GM19238 (cell line): ENCODE data around the gene KCNE1.
"Not testable (repeated sequence)": the region's sequence is repeated elsewhere in the genome, so short reads cannot be mapped to it uniquely, and the experiment has no call there.

ENCODE experiments used
- DNase-seq: peaks from one replicate; pipeline ENCODE4 v3.0.0; 2011; ENCODE audit warnings: low spot score; ENCODE audit not compliant: insufficient read length

KCNE1 gene

DNA sequence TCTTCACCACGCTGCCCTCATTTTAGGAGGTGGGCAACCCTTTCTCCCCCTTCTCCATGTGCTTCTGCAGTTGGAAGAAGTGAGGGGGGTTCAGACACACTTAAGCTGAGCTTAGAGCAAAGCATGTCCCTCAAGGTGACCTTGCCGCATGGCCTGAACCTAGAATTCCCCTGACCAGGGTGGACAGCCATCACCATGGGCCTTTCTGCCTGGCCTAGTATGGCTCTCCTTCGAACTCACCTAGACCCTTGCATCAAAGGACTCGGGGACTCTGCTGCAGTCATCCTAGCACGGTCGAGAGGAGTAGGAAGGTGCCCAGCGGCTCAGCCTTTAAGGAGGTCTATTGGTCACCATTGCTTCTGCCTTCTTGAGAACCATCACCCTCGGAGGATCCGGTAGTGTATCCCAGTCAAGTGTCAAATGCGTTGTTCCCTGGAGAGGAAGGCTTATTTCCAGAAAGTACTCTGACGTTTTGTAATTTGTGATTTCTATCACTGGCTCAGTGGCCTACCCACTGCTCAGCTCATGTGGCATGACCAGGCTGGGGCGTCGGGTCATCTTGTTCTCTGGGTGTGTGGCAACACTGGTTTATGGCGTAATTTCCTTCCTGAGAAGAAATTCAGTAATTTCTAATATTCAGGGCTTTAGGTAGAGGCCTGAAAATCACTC, at the start of gene KCNE1:
Gene KCNE1, minus strand, starts transcription at position 424 of the 669 bp plus-strand sequence. CDS start 62,576 bp downstream, outside the sequence.
- no peak for DNase-seq

DNA sequence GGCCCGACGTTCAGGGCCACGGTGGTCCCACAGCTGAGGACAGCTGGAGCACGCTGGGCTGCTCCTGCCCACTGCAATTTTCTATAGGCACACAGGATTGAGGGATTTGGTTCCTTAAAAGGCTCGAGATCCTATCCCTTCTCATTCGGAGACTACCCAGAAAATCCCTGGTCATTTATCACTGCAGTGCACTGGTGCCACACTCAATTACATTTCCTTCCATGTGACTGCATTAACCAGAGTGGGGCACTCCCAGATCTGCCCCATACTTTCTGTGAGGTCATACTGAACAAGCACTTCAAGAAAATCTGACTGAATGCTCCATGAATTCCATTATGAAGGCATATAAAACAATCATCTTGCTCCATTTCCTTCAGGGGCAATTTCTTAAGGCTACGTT, 49.8 kb upstream of the KCNE1 start:
- no peak for DNase-seq

DNA sequence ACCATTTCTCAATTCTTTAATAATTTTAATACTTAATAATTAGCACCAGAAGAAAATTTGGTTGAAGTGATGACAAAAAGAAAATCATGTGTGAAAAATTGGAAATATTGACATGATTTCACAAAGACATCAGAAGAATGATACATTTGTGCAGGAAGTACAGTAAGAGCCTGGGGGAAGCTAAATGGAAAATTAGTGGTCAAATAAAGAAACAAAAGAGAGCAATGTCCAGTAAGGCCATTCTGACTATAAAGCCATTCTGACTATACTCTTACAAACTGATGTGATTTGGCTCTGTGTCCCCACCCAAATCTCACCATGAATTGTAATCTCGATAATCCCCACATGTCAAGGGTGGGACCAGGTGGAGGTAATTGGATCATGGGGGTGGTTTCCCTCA, 48.6 kb upstream of the KCNE1 start:
- no peak for DNase-seq

DNA sequence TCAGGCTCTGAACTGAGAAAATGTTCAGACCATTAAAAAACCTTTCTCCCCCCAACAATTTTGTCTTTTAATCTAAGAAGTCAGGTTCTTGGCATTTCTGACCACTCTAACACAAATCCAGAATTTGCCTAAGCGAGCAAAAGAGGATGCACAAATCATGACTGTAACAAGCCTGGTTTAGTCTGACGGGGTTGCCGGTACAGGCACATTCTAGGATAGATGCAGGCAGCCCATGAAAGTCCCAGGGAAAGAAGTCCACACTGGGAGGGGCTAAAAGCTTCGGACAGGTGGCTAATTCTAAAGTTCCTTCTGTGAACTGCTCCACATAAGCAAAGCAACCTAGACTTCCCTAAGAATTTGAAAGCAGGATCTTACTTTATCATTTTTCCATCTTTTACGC, 48.0 kb upstream of the KCNE1 start:
- DNase-seq, result no peak

DNA sequence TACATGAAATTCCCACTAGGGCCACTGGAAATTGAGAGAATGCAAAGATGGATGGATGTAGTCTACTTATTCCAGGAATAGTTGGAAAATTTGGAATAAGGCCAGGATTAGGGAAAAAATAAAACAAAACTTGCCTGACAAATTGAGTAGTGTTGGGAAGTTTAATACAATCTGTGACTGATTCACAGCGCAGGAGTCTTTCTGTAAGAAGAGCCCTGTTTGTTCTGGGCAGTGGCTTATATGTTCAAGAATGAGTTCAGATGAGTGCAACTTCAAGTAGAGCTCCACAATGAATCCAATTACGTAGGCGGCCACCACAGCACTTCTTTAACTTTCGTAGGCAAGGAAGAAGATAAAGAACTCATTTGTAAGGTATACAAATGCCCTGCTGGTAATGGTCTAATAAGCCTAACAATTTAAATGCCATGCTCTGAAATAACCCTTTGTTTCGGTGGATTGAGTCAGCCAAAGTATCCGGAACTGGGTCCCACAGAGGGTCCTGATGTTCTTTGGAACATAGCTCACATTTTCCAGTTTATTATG, 47.1 kb upstream of the KCNE1 start:
- no peak for DNase-seq

DNA sequence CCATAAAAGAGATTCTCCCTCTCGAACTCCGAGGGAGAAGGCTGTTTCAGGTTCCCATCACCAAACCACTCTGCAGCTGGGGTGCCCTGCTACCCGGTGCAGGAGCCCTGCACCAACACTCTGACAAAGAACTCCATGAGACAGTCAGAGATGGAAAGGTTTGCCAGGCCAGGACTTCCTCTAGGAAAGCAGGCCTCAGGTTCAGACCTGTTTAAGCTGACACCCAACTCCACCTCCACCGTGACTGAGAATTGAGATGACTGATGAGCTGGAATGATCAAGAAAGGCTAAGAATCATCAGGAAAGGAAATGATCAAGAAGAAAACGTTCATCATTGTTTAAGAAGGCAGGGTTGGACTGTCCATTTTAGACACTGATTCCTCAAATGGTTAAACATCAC, 46.2 kb upstream of the KCNE1 start:
- no peak for DNase-seq

DNA sequence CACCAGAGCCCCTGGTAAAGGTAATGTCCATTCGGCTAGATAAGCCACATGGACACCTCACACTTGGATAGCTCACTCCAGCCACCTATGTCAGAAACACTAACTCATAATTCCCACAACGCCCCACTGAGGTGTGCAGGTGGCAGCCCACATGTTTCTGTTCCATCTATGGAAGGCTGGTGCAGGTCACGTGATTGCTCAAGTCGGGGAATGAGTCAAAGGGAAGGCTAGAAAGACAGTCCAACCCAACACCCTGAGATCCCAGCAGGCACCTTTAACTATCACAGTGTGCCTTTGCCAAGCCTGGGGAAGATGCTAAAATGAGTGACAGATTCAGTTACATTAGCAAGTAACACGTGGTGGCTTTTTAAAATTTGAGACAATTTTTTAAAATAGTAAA, 45.3 kb upstream of the KCNE1 start:
- DNase-seq, result no peak

DNA sequence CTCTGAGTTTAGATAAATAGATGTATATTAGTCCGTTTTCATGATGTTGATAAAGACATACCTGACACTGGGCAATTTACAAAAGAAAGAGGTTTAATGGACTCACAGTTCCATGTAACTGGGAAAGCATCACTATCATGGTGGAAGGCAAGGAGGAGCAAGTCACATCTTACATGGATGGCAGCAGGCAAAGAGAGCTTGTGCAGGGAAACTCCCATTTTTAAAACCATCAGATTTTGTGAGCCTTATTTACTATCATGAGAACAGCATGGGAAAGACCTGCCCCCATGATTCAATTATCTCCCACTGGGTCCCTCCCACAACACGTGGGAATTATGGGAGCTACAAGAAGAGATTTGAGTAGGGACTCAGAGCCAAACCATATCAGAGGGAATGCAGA, 42.7 kb upstream of the KCNE1 start:
- DNase-seq, result not testable (repeated sequence)

DNA sequence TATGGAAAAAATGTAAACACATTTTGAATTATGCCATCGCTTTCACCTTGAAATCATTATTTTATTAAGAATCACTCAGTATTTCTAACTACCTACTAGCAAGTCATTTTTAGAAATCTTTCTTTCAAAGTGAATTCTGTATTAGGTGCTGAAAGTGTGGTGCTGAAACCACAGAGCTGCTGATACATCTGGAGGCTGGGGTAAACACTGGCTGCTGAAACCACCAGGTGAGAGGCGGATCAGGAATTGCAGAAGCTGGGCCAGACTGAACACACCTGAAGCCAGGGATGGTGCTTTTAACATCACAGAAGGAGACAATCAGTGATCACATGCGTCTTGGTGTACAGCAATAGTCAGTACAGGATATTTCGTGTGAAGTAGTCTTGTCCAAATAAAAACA, 42.2 kb upstream of the KCNE1 start:
- no peak for DNase-seq

DNA sequence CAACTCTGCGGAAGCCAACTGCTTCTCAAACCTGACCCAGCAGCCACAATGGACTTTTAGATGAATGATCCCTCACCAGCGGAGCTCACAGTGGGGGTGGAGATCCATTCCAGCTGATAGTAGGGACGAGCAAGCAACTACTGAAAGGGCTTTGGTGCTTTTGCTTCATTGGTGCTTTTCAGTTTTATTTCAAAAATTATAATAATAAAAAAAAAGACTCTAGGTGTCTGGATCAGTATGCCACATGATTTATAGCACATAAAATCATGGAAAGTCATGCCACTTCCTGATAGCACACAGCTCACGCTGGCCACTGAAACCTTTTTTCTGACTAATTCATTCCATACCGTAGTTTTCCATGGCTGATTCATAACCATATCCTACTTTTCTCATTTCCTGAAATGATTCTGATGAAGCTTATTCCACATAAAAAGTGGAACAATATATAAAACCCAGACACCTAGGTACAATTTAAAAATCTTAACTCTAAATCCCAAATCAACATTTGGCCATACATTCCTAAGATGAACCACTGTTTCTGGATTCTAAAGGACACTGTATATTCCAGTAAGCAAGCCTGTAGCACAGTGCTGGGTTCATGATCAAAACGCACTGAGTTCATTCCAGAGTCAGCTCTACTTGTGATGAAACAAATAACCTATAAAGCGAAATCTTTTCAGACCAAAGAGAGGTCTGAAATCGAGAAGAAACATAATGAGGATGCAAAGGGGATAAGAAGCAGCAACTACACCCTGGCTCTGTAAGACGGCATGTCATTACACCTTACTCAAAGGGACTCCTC, 41.3 kb upstream of the KCNE1 start:
- no peak for DNase-seq

DNA sequence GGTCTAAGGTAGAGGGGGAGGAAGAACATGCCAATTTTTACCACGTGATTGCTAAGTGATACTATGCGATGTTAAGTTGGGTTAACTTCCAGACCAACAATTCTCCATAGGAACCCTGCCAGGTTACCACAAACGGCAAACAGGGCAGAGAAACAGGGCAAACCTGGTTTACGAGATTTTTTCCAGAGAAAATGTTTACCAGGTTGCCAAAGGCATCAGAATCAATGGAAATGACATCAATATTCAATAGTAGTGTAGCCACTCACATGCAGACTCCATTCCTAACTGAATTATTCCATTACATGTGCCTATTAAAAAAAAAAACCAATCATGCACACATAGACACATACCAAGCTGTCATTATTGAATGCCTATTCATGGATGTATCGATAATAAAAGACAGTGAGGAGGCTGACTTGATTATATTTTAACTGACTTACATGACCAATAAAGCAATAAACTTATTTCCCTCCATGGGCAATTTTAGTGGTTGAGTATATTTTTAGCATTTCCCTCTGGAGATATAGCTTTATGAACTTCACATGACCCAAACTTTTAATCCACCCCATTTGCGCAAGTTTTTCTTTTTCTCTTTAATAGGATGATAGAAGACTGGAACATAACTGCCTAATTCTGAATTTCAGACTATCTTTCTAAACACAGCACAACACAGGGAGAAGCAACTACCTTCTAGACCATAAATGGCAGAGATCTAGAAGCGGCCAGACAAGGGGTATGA, 40.5 kb upstream of the KCNE1 start:
- no peak for DNase-seq

DNA sequence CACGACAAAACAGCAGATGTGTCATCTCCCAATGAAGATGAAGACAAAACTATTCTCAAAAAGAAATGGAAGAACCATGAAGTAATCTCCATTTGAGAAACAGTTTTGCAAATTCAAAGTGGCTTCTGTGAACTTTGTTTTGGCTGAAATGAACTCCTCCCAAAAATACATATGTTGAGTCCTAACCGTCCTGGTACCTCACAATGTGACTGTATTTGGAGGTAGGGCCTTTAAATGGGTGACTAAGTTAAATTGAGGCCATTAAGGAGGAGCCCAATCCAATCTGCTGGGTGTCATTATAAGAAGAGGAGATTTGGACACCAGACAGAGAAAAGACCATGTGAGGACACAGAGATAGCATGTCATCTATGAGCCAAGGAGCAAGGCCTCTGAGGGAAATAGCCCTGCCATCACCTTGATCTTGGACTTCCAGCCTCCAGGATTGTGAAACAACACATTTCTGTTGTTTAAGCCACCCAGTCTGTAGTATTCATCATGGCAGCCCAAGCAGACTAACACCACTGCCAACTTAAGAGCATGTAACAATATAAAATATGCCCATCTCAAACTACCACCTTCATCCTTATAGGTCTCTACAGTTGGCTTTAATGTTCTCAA, 38.3 kb upstream of the KCNE1 start:
- no peak for DNase-seq

DNA sequence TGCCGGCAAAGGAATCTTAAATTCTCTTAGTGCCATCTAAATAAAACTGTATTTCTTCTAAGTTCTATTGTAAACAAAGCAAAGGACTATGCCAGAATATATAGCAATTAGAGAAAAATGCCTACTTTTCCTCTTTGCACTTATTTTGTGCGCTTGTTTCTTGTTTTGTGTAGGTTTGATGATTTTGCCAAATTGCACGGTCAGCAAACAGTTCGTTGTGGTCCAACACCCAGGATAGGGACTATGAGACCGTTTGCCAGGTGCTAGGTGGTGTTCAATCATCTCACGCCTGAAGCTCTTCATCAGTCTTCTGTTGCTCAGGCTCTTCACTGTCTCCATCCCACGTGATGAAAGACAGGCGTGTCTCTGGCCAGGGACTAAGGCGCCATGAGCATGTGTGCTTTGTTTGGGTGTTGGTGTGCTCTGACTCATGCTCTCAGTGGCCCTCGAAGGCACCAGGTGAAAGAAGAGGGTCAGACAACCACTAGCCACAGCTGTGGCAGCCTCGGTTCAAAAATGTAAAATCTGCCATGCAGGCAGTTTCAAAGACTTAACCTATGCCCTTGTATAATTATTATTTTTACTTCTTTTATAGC, 36.9 kb upstream of the KCNE1 start:
- DNase-seq, result no peak

DNA sequence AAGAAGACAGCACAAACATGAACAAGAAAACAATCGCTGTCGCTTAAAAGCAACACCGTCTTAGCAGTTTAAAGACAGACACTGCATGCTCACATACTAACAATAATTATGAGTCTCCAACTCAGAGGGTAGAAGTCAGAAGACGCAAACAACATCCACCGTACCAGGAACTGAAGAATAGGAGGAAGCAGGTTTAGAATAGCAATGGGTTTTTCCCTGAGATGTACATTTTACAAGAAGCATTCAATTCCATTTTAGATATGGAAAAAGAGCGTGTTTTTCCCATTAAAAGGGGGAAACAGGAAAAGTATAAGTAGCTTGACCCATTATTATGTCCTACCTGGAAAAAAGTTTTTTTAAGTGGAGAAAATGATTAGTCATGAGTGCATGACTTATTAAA, 34.5 kb upstream of the KCNE1 start:
- no peak for DNase-seq

DNA sequence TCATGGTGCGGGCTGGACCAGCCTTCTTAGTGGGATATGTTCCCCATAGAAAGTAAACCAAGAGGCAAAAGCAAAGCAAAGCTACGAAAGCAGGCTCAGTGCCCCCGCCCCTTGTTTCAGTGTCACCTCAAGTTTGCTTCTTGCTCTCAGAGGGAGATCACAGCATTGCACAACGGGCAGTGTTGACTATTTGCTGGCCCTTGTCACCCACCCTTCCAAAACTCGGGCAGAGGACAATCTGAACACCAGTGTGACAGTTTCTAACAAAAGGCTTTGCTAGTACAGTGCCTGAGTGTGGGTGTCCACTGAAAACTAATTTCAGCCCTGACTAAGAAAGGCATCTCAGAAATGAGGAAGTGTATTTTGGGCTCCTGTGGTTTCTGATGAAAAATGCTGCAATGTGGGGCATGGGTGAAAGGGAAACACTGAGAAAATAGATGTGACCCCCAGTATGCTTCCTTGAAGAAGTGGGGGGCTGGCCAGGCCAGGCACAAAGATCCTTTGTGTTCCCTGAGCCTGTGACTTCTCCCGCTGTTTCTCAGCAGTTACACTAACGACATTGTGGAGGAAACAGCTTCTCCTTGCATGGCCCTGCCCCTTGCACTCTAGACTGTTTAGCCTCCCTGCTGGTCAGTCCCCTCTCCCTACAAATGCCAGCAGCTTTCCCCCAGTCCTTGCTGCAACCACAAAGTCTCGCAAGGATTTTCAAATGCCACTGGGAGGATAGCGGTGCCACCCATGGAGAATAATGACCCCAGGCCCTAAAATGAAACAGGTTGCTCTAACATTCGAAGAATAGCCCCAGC, 33.3 kb upstream of the KCNE1 start:
- peak; percentile 55 for DNase-seq

DNA sequence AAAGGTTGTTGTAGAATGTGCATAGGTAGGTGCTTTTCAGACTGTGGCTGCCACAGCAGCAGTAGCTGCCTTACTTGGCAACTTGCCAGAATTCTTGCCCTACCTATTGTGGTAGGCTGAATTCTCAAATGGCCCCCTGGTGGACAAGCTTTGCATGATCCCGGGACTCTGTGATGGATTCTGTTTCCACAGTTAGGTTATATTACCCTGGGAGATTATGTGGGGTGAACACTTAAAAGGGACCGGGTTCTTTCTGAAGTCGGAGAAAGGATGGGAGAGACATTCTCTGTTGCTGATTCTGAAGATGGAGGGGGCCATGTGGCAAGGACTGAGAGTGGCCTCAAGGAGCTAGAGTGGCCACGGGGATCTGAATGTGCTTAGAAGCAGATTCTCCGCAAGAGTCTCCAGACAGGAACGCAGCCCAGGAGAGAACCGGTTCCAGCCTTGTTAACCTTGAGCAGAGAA, 32.1 kb upstream of the KCNE1 start:
- no peak for DNase-seq

DNA sequence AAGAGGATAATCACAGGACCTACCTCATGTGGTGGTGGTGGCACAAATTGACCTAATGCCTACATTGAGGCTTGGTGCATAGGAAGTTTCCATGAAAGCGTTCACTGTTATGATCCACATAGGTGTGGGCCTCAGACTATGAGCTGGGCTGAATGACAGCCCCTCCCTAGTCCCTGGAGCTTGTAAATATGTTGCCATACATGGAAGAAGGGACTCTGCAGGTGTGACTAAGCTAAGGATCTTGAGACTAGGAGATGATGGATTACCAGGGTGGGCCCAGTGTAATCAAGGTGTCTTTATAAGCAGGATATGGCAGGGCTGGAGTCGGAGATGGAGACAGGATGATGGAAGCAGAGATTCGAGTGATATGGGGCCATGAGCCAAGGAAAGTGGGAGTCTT, 31.0 kb upstream of the KCNE1 start:
- DNase-seq, result no peak

DNA sequence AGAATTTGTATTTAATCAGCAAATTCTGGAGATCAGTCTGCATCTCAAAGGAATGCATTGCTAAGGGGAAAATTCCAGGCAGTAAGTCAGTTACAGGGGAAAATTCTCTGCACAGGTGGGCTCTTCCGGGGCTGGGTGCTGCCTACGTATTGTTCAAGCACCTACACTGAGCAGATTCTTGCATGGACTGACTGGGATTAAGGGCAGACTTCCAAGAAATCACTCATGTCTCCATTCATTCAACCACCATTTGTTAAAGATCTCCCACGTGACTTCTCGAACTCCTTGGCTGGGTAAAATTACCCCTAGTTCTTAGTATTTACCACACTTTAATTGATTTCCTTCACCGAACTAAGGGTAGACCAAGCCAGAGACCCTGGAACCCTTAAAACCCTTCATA, 28.2 kb upstream of the KCNE1 start:
- DNase-seq, result no peak

DNA sequence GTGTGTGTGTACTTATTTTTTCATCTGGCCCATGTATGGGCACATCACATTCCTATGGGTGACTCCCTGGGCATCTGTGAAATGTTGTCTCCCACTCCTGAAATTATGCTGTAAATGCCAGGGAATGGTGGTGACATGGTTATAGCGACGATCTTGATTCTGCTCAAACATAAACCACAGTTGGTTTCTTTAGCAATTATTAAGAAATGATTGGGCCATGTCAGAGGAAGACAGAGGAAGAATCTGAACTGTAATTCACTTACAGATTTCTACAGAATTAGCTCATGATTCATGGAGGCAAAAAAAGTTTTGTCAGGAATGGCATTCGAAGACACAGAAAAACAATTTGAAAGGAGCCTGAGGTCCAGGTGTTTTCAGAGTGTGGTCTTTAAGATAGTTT, 25.8 kb upstream of the KCNE1 start:
- no peak for DNase-seq

DNA sequence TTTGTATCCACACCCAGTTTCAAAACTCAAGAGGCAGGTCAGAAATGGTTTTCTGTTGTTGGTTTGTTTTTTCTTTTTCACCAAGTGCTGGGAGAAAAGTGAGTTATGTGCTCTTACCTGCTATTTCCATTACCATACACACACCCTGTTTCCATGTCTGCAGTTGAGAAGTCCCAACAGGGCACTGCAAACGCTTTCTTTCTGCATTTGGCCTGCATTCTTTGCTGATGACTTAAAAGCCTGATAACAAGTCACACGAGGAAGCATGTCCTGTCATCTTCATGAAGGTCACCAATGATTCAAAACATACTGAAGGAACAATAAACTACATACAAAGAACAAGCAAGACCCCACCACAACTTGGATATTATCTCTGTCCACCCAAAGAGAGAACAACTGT, 24.8 kb upstream of the KCNE1 start:
- DNase-seq, result no peak
